ENCODE data around the gene SPAAR.

SPAAR gene

GRCh38 chr9:35944841-35945240, 35.6 kb downstream of the SPAAR start:
- TF ChIP-seq FOXP2 (optimal IDR thresholded peaks at IDR 0.05; ENCODE audit: control extremely low read depth, extremely low read length, insufficient read depth) (no peak), POLR2AphosphoS5 (IDR thresholded peaks at IDR 0.05; ENCODE audit: borderline replicate concordance, low read depth, low read length) (no peak), EZH2 (IDR thresholded peaks at IDR 0.05) (no peak)
- Histone ChIP-seq H3K4me3 (no peak overlapping the region), H3K9ac (ENCODE audit: insufficient read length) (no peak overlapping the region), H3K36me3 (ENCODE audit: insufficient read depth, low read length) (no peaks in the 10 kb centered on the region), H3K27ac (no peak overlapping the region), H3K9me3 (ENCODE audit: low read depth, low read length) (no peaks in the 10 kb centered on the region)
- DNase-seq (ENCODE audit: low read depth, low spot score) = no peak

GRCh38 chr9:35945341-35946018, 36.2 kb downstream of the SPAAR start:
- Histone ChIP-seq H3K27ac (no peak overlapping the region), H3K9ac (ENCODE audit: insufficient read length) (no peak overlapping the region), H3K9me3 (ENCODE audit: low read depth, low read length) (no peaks in the 10 kb centered on the region), H3K4me3 (peak overlapping the region; percentile 52), H3K36me3 (ENCODE audit: insufficient read depth, low read length) (no peaks in the 10 kb centered on the region)
- peak; percentile 64 for TF ChIP-seq POLR2AphosphoS5 (IDR thresholded peaks at IDR 0.05; ENCODE audit: borderline replicate concordance, low read depth, low read length)
- no peak for TF ChIP-seq EZH2 (IDR thresholded peaks at IDR 0.05)
- peak; percentile 71 for DNase-seq (ENCODE audit: low read depth, low spot score)

GRCh38 chr9:35948451-35948850, 39.2 kb downstream of the SPAAR start:
- H3K9me3 ChIP-seq (ENCODE audit: low read depth, low read length) = no peaks in the 10 kb centered on the region
- no peaks in the 10 kb centered on the region for H3K36me3 ChIP-seq (ENCODE audit: insufficient read depth, low read length)
- H3K4me3 ChIP-seq = no peak overlapping the region
- no peak overlapping the region for H3K27ac ChIP-seq
- TF ChIP-seq FOXP2 (optimal IDR thresholded peaks at IDR 0.05; ENCODE audit: control extremely low read depth, extremely low read length, insufficient read depth) (no peak), EZH2 (IDR thresholded peaks at IDR 0.05) (no peak), POLR2AphosphoS5 (IDR thresholded peaks at IDR 0.05; ENCODE audit: borderline replicate concordance, low read depth, low read length) (no peak)
- no peak for DNase-seq (ENCODE audit: low read depth, low spot score)
- H3K9ac ChIP-seq (ENCODE audit: insufficient read length) = no peak overlapping the region

- no peak overlapping the region for H3K9ac ChIP-seq (ENCODE audit: insufficient read length)
- H3K4me3 ChIP-seq = no peak overlapping the region
- DNase-seq (ENCODE audit: low read depth, low spot score) = no peak
- no peaks in the 10 kb centered on the region for H3K9me3 ChIP-seq (ENCODE audit: low read depth, low read length)
- no peaks in the 10 kb centered on the region for H3K36me3 ChIP-seq (ENCODE audit: insufficient read depth, low read length)
- TF ChIP-seq POLR2AphosphoS5 (IDR thresholded peaks at IDR 0.05; ENCODE audit: borderline replicate concordance, low read depth, low read length) = no peak
- TF ChIP-seq FOXP2 (optimal IDR thresholded peaks at IDR 0.05; ENCODE audit: control extremely low read depth, extremely low read length, insufficient read depth) = no peak
- TF ChIP-seq EZH2 (IDR thresholded peaks at IDR 0.05) = no peak
- no peak overlapping the region for H3K27ac ChIP-seq
These were observed 39.6 kb downstream of the SPAAR start for GRCh38 chr9:35948901-35949318.

- Histone ChIP-seq H3K9ac (ENCODE audit: insufficient read length) (no peak overlapping the region), H3K27ac (no peak overlapping the region), H3K9me3 (ENCODE audit: low read depth, low read length) (no peaks in the 10 kb centered on the region), H3K36me3 (ENCODE audit: insufficient read depth, low read length) (no peaks in the 10 kb centered on the region), H3K4me3 (no peak overlapping the region)
- DNase-seq (ENCODE audit: low read depth, low spot score) = no peak
- no peak for TF ChIP-seq POLR2AphosphoS5 (IDR thresholded peaks at IDR 0.05; ENCODE audit: borderline replicate concordance, low read depth, low read length)
These were observed 42.4 kb downstream of the SPAAR start for GRCh38 chr9:35951736-35952135.

- H3K9ac ChIP-seq (ENCODE audit: insufficient read length) = no peak overlapping the region
- H3K27ac ChIP-seq = no peak overlapping the region
These were observed 43.4 kb downstream of the SPAAR start for GRCh38 chr9:35952526-35953191.

GRCh38 chr9:35954942-35955546, 45.8 kb downstream of the SPAAR start:
- no peak overlapping the region for H3K4me3 ChIP-seq
- DNase-seq (ENCODE audit: low read depth, low spot score) = peak; percentile 68
- H3K36me3 ChIP-seq (ENCODE audit: insufficient read depth, low read length) = no peaks in the 10 kb centered on the region
- no peak overlapping the region for H3K9ac ChIP-seq (ENCODE audit: insufficient read length)
- TF ChIP-seq POLR2AphosphoS5 (IDR thresholded peaks at IDR 0.05; ENCODE audit: borderline replicate concordance, low read depth, low read length) = no peak
- TF ChIP-seq FOXP2 (optimal IDR thresholded peaks at IDR 0.05; ENCODE audit: control extremely low read depth, extremely low read length, insufficient read depth) = no peak
- TF ChIP-seq EZH2 (IDR thresholded peaks at IDR 0.05) = no peak
- no peak overlapping the region for H3K27ac ChIP-seq
- no peaks in the 10 kb centered on the region for H3K9me3 ChIP-seq (ENCODE audit: low read depth, low read length)

More at GRCh38 chr9:35952526-35953191, 43.4 kb downstream of the SPAAR start:
- Histone ChIP-seq H3K36me3 (ENCODE audit: insufficient read depth, low read length) (no peaks in the 10 kb centered on the region), H3K9me3 (ENCODE audit: low read depth, low read length) (no peaks in the 10 kb centered on the region), H3K4me3 (no peak overlapping the region)
- DNase-seq (ENCODE audit: low read depth, low spot score) = no peak
- no peak for TF ChIP-seq EZH2 (IDR thresholded peaks at IDR 0.05)
- TF ChIP-seq FOXP2 (optimal IDR thresholded peaks at IDR 0.05; ENCODE audit: control extremely low read depth, extremely low read length, insufficient read depth) = no peak
- TF ChIP-seq POLR2AphosphoS5 (IDR thresholded peaks at IDR 0.05; ENCODE audit: borderline replicate concordance, low read depth, low read length) = no peak

- TF ChIP-seq EZH2 (IDR thresholded peaks at IDR 0.05) = no peak
- no peak for TF ChIP-seq FOXP2 (optimal IDR thresholded peaks at IDR 0.05; ENCODE audit: control extremely low read depth, extremely low read length, insufficient read depth)
- TF ChIP-seq POLR2AphosphoS5 (IDR thresholded peaks at IDR 0.05; ENCODE audit: borderline replicate concordance, low read depth, low read length) = no peak
- H3K9me3 ChIP-seq (ENCODE audit: low read depth, low read length) = no peaks in the 10 kb centered on the region
- no peak overlapping the region for H3K4me3 ChIP-seq
- H3K27ac ChIP-seq = no peak overlapping the region
- H3K9ac ChIP-seq (ENCODE audit: insufficient read length) = no peak overlapping the region
- no peak for DNase-seq (ENCODE audit: low read depth, low spot score)
- no peaks in the 10 kb centered on the region for H3K36me3 ChIP-seq (ENCODE audit: insufficient read depth, low read length)
These were observed 47.4 kb downstream of the SPAAR start for GRCh38 chr9:35956651-35957050.

Data from SK-N-MC (cell line).